ENCODE data around the gene MAP3K15.

The MAP3K15 gene

GRCh38 chrX:19549838-19550237, 34.5 kb upstream of the MAP3K15 start:
- H3K4me3 ChIP-seq (ENCODE audit: low read depth, low read length): no peak overlapping the region
- ChIA-PET CTCF (interaction anchor here (2.2 kb wide), 1 partner anchor 14 kb away, joined by 6 read pairs; no protein-coding TSS in a partner anchor), POLR2A (no interaction called here)
- no peak for DNase-seq (ENCODE audit: low read depth, low spot score)
- TF ChIP-seq CTCF (IDR thresholded peaks at IDR 0.05; ENCODE audit: insufficient read depth, low read length, missing control alignments): no peak

- ChIA-PET CTCF (interaction anchor here (0.6 to 1.8 kb wide), 2 partner anchors 14 to 176 kb away, joined by 3 to 4 read pairs; no protein-coding TSS in a partner anchor), POLR2A (no interaction called here)
- H3K4me3 ChIP-seq (ENCODE audit: low read depth, low read length): no peak overlapping the region
- no peak for DNase-seq (ENCODE audit: low read depth, low spot score)
- TF ChIP-seq CTCF (IDR thresholded peaks at IDR 0.05; ENCODE audit: insufficient read depth, low read length, missing control alignments): no peak
Observed at GRCh38 chrX:19548934-19549333, 33.6 kb upstream of the MAP3K15 start.

GRCh38 chrX:19548279-19548678, 33.0 kb upstream of the MAP3K15 start:
- no peak for DNase-seq (ENCODE audit: low read depth, low spot score)
- H3K4me3 ChIP-seq (ENCODE audit: low read depth, low read length): no peak overlapping the region
- TF ChIP-seq CTCF (IDR thresholded peaks at IDR 0.05; ENCODE audit: insufficient read depth, low read length, missing control alignments): no peak
- ChIA-PET POLR2A (no interaction called here), CTCF (interaction anchor here (1.8 kb wide), 1 partner anchor 176 kb away, joined by 4 read pairs; no protein-coding TSS in a partner anchor)

GRCh38 chrX:19545651-19546050, 30.3 kb upstream of the MAP3K15 start:
- H3K4me3 ChIP-seq (ENCODE audit: low read depth, low read length): no peak overlapping the region
- TF ChIP-seq CTCF (IDR thresholded peaks at IDR 0.05; ENCODE audit: insufficient read depth, low read length, missing control alignments): no peak
- POLR2A ChIA-PET: no interaction called here
- DNase-seq (ENCODE audit: low read depth, low spot score): no peak
- CTCF ChIA-PET: interaction anchor here (0.6 to 1.2 kb wide), 2 partner anchors 10 to 187 kb away, joined by 3 read pairs; no protein-coding TSS in a partner anchor

- no peak overlapping the region for H3K4me3 ChIP-seq (ENCODE audit: low read depth, low read length)
- no peak for DNase-seq (ENCODE audit: low read depth, low spot score)
- ChIA-PET POLR2A (no interaction called here), CTCF (interaction anchor here (0.6 to 0.8 kb wide), 2 partner anchors 9 to 190 kb away, joined by 3 read pairs; no protein-coding TSS in a partner anchor)
- TF ChIP-seq CTCF (IDR thresholded peaks at IDR 0.05; ENCODE audit: insufficient read depth, low read length, missing control alignments): peak; percentile 48
Observed at GRCh38 chrX:19544693-19545305, 29.5 kb upstream of the MAP3K15 start.

GRCh38 chrX:19543951-19544381, 28.7 kb upstream of the MAP3K15 start:
- POLR2A ChIA-PET: no interaction called here
- H3K4me3 ChIP-seq (ENCODE audit: low read depth, low read length): no peak overlapping the region
- DNase-seq (ENCODE audit: low read depth, low spot score): no peak
- no peak for TF ChIP-seq CTCF (IDR thresholded peaks at IDR 0.05; ENCODE audit: insufficient read depth, low read length, missing control alignments)
- CTCF ChIA-PET: interaction anchor here (1.0 to 1.2 kb wide), 2 partner anchors 9 to 584 kb away, joined by 3 to 4 read pairs; no protein-coding TSS in a partner anchor

Measured in AG04449 (cell line).